Activated gamma-delta T cell (primary cell): ENCODE results near the gene ALDH4A1.
"Not testable (repeated sequence)": the region's sequence is repeated elsewhere in the genome, so short reads cannot be mapped to it uniquely, and the experiment has no call there.

ENCODE experiments used
- DNase-seq: peaks from one replicate; lab custom pipeline; 2025; lab: John Stamatoyannopoulos, UW

The ALDH4A1 gene

DNA sequence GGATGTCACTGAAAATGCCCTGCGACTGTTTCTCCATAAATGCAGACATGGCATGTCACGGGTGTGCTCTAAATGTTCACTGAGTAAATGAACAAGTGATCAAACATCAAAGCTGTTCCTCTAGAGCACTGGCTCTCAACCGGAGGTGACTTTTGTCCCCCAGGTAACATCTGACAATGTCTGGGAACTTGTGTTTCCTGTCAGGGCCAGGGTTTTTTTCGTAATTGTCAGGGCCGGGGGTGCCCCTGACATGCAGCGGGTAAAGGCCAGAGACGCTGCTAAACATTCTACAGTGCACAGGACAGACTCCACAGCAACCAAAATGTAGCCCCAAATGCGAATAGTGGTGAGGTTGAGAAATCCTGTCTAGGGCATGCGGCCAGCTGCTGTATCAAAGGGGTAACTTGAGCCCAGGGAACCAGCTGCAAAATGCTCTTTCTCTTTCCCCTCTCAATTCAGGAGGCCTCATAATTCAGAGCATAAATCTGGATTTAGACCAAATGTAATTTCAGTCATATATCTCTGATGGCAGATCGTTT, 2.0 kb downstream of the ALDH4A1 start:
- DNase-seq, result no peak

DNA sequence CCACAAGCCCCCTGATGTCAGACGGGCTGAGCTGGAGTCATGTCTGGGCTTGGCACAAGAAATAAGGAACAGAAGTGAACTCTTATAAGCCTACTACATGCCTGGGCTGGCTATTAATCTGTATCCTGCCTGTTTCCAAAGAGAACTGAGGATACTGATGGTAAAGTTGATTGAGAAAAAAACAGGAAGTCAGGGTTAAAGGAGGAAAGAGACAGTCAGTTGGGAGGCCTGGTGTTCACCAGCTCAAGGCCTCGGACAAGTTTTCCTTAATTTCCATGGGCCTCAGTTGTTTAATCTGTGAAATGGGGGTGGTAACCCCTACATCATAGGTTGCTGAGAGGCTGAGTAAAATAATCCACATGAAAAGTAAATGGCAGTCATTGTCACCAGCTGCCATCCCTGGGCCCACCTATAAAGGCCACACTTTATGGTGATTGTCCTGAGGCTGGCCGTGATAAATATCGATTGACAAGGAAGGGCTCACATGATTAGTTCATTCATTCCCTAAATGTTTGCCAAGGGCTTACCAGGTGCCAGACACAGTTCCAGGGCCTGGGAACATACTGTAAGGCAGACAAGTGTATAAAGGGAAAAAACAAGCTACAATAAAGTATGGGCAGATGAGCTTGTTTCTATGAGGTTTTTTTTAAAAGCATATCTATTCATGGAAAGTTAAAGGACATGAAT, 2.8 kb downstream of the ALDH4A1 start:
- DNase-seq, result no peak

DNA sequence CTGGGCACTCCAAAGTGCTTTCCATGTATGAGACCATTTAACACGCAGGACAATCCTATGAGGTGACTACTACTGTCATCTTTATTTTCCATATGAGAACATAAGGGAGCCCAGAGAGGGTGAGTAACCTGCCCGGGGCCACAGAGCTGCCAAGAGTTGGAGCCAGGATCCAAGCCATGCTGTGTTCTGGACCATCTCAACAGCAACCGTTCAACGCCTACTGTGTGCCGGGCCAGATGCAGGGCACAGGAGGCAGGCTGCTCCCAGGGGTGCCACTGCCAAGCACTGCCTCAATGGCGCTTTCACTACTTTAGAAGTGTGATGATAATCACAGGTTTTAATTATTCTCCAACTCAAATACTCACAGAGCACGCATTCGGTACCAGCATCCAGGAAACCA, 3.8 kb downstream of the ALDH4A1 start:
- DNase-seq, result no peak

DNA sequence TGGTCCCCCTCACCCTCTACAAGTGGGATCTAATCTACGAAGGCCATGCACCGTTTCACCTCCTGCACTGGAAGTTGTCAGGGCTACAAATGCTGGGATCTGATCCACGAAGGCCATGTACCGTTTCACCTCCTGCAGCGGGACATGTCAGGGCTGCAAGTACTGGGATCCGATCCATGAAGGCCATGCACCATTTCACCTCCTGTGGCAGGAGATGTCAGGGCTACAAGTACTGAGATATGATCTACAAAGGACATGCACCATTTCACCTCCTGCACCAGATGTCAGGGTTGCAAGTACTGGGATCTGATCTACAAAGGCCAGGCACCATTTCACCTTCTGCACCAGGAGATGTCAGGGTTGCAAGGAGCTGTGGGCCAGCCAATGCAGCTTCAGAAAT, 7.0 kb downstream of the ALDH4A1 start:
- no peak for DNase-seq

DNA sequence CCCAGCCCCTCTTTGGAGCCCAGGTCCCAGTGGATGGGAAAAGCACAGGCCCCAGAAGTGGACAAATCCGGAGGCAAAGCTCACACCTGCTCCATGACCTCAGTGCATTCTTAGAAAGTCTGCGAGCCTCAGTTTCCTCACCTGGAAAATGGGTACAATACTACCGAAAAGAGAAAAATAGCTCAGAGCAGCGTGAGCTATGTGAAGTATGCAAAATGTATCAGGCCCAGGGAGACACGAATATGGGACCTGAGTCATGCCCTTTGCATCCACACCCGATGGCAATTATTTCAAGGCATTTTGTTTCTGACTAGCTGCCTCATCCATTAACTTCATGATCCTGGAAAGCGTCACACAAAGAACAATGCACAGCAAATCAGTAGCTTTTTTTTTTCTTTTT, 9.2 kb downstream of the ALDH4A1 start:
- no peak for DNase-seq

DNA sequence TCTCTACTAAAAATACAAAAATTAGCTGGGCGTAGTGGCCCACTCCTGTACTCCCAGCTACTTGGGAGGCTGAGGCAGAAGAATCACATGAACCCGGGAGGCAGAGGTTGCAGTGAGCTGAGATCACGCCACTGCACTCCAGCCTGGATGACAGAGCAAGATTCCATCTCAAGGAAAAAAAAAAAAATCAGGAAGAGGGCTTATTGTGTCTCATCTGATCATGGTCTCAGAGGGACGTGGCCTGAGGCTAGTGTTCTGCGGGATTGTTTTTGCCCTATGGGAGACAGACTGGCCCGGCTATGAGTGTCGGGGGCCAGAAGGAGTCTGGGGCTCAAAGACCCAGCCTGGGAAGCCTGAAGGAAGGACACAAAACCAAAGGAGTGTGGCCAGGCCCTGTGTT, 10.5 kb downstream of the ALDH4A1 start:
- not testable (repeated sequence) for DNase-seq

DNA sequence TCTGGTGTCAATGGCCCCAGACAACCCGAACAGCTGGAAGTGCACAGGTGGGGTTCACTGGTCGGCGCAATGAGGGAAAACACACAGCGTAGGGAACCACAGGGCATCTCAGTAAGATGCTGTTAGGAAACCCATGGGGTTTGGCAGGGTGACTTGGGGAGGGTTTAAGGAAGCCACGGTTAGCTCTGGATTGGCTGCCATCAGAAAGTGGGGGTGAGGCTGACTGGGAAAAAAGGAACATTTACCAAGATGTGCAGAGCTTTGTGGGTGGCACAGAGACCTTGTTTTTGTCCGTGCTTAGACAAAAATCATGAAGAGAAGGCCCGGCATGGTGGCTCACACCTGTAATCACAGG, 11.0 kb downstream of the ALDH4A1 start:
- no peak for DNase-seq

DNA sequence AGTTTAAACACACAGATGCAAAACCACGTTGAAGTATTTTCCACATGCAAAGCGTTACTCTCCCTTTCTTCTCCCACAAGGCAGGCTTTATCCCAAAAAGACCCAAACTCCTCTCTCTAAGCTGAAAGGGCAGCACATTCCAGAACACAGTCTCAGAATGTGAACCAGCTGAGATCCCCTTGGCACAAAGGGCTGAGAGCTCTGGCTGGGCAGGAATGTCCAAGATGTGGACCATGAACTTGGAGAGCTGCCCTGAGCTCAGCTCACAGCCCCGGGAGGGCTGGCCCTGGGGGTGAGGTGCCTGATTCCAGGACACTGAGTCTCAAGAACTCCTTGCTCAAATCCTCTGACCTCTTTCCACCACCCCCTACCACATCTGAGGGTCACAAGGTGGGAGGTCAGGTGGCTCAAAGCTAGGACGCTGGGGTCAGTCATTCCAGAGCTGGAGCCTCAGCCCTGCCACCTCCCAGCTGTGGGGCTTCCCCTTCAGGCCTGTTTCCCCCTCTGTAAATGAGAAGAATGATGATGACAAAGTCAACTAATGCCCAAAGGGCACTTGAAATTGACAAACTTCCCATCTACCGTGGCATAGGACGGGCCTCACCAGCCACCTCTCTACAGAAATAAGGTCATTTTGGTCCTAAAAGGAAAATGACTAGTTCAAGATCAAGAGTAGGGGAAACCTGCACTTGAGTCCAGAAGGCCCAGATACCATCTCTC, 11.5 kb downstream of the ALDH4A1 start:
- no peak for DNase-seq

DNA sequence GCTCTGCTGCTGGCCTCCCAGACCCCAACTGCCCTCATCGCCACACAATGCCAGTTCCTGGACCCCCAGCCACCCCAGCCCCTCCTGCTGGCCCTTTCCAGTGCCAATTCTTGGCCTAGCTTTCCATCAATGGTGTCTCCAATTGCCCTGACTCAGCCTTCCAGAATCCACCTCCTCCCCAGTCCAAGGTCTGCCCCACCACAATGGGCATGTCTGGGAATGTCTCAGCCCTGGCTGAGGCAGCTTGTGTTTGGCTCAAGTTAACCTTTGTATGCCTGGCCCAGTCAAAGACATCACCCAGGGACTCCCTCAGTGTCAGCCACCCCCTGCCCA, 16.4 kb downstream of the ALDH4A1 start:
- no peak for DNase-seq

DNA sequence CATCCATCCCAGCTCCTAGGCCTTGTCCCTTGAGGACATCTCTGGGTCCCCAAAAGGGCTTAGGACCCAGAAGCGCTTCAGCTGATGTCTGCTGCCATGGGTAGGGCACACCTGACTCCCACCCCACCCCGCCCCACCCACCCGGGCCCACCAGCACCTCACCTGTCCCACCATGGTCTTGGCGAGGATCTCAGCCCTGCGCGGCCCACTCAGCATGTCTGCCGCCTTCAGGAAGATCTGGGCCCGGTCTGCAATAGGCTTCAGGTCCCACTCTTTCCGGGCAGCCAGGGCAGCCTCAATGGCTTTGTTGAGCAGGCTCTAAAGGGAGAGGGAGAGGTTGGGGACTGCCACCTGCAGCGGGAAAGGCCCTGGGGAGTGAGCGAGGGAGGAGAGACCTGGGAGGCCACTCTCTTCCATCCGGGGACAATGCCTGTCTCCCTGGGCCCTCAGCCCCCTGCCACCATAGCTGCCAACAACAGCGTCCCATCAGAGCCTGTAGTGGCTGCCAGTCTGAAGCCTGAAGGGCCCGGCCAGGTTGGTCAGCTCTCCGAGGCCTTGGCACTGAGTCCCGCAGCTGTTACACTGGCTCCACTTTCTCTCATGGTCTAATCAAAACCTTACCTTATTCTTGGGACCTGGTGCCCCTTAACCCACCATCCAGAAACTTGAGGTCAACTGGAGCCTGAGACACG, 16.9 kb downstream of the ALDH4A1 start:
- DNase-seq, result no peak

DNA sequence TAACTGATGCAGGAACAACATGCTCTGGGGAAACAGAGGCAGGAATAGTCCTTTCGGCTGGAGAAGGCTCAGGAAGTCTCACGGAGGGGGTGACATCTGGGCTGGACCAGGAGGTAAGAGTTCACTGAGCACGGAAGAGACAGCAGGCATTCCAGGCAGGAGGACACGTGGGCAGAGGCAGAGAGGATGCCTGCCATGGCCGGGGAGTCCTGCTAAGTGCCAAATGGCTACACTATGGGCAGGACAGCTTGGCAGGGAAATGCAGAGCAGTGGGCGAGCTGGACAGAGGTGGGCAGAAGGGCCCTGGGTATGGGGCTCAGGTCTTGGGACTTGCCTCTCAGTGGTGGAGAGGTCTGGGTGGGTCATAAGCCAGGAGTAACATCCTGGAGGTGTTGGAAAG, 17.6 kb downstream of the ALDH4A1 start:
- no peak for DNase-seq

DNA sequence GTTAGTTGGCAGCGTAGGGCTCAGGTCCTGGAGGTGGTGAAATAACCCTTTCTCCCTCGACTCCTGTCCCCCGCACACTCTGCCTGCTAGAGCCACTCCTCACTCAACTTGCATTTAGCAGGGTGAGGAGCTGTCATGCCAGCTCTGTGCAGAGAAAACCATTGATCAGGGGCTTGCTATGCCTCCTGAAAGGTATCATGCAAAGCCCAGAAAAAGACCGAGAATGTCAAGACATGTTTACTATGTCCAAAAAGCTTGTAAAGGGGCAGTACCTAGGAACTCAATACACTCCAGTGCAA, 18.0 kb downstream of the ALDH4A1 start:
- no peak for DNase-seq

DNA sequence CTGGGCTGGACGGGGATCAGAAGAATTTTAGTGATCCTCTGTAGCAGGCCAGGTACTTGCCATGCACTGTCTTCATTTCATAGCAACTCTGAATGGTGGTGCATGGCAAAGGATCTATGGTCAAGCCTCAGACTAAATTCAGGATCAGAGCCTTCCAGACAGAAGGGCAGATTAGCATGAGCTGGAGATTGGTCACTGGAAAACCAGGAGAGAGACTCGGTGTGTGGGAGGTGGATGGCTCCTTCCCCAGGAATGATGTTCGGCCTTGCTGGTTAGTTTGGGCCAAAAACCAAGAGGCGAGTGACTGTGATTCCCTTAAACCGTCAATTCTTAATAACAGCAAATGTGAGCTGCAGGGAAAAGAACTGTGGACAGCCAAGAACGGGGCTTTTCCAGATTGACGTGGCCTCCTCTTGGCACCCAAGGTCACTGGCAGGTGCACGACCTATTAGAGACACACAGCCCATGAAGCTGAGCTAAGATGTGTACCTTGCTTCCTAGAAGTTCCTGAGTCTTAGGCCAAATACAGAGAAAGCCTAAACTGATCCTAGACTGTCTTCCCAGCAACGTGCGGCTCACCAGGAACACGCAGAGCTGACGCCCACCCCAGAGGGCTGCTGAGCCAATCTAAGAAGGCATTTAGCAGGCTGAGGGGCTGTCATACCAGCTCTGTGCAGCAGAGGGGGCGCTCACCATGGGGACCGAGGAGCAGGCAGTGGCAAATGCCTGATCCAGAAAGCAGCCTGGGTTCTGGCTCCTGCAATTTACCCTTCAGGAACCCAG, 18.5 kb downstream of the ALDH4A1 start:
- no peak for DNase-seq

DNA sequence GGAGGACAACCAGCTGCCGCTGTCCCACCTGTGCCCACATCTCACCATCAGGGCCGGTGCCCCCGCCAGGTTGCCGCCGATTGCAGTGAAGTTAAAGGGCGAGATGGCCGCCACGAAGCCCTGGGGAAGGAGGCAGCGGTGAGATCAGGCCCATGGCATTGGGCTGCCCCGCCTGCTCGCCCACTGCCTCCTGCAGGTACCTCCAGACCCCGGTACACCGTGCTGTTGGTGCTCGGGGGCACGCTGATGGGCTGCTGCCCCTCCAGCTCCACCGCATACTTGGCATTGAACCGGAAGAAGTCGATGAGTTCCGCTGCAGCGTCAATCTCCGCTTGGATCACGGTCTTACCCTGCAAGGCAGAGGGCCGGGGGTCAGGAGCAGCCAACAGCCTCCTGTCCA, 19.3 kb downstream of the ALDH4A1 start:
- DNase-seq, result no peak

DNA sequence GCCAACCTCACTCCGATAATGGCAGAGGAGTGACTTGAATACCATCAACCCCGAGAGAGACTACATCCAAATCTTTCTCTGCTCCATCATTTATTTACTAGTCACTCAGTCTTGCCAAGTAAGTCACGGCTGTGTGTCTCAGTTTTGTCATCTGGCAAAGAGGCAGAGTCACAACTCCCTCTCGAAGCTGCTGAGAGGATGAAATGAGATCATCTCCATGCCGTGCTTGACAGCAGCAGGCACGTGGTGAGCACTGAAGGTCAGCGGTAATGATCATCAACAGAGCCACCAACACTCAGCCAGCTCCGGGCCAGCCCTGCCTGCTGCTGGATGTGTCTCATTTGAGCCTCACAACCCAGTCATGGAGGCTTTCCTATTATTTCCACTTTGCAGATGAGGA, 19.9 kb downstream of the ALDH4A1 start:
- DNase-seq, result no peak

DNA sequence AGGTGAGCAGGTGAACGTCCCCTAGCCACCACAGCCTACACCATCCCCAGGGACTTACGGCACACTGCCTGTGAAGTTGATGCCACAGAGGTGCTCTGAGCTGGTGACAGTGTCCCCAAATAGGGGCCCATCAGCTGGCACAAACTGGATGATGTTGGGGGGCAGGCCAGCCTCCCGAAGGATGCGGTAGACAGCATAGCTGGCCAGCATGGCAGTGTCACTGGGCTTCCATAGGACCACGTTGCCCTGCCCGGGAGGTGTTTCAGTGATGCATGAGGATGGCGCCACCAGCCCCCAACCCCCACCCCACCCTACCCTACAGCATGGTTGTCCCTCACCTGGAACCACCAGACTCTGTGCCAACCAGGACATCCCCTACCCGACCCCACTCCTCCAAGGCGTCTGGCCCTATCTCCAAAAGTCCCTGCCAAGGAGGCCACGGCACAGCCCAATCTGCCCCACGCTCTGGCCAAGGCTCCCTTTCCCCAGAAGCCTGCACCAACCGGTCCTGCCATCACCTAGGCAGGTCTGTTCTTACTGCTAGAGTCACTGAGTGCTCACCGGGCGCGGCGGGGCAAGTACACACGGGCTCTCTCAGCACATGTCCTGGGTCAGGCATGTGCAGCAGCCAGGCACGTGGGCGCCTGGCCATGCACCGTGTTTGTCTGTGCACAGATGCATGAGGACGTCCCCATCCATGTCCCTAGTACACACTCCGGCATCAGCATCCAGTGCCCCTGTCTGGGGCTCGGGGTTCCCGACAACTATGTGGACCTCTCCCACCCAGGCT, 20.5 kb downstream of the ALDH4A1 start:
- DNase-seq, result no peak

DNA sequence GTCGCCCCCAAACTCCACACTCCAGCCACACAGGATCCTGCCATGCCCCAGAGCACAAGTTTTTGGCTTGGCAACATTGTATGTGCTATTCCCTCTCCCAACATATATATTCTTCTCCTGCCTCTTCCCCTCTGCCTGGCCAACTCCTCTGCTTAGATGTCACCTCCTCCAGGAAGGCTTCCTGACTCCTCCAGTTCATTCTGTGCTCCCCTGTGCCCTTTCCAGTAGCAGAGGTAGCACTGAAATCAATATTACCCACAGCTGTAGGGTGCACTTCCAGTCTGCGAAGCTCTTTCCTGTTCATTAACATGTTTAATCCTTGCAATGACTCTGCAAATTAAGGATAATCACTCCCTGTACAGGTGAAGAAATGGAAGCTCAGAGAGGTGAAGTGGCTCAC, 21.2 kb downstream of the ALDH4A1 start:
- no peak for DNase-seq

DNA sequence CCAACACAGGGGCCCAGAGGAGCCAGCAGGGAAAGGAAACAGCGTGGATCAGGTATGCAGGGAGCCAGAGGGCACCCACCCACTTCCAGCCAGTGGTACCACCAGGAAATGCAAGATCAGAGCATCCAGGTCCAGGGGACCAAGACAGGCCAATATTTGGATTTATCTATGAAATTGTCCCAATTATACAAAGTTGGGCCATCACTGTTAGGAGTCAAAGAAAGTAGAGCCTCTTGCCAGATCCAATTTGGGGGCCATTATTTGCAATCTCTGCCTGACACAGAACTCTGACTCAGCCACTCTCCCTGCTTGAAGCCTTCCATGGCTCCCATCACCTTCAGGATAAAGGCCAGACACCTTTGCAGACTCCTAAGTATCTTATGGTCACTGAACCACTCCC, 21.8 kb downstream of the ALDH4A1 start:
- DNase-seq, result no peak

DNA sequence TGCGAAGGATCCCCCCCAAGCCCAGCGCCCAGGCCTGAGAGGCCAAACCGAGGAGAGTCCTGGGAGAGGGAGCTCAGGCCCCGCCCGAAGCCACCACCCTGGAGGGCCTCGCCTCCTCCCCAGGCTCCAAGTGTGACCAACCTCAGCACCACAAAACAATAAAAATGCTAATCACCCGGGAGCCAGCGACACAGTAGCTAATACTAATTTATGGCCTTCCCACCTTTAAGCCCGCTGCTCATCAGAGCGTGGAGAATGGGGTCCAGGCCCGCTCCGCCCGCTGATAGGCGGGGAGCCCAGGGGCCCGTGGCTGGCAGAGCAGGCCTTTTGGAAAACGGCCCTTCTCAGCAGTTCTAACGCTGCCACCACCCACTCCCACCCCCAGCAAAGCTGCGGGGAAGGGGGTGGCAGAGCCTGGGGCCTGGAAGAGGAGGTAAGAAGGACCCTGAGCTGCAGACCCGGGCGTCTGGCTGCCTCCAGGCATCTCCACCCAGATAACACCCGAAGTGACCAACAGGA, 22.5 kb downstream of the ALDH4A1 start:
- DNase-seq, result no peak

DNA sequence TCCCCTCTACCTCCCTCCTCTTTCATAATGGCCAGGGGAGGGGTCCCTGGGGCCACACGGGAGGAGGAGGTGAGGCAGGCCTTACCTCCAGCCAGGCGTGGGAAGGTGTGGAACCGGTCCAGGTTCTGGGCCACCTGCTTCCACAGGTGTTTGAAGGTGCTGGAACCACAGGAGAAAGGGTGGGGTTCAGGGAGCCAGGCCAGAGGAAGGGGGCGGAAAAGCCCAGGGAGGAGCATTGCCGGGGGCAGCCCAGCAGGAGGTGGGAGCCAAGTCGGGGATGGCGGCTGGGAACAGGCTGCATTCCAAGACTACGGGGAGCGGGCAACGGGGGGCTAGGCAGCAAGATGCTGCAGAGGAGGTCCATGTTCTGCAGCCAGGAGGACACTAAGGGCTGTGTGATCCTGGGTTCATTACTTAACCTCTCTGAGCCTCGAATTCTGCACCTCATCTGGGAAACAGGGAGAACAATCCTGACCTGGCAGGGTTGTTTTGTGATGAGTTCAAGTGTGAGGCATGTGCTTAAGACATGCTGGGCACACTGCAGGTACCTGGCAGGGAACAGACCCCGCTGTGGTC, 23.1 kb downstream of the ALDH4A1 start:
- no peak for DNase-seq

DNA sequence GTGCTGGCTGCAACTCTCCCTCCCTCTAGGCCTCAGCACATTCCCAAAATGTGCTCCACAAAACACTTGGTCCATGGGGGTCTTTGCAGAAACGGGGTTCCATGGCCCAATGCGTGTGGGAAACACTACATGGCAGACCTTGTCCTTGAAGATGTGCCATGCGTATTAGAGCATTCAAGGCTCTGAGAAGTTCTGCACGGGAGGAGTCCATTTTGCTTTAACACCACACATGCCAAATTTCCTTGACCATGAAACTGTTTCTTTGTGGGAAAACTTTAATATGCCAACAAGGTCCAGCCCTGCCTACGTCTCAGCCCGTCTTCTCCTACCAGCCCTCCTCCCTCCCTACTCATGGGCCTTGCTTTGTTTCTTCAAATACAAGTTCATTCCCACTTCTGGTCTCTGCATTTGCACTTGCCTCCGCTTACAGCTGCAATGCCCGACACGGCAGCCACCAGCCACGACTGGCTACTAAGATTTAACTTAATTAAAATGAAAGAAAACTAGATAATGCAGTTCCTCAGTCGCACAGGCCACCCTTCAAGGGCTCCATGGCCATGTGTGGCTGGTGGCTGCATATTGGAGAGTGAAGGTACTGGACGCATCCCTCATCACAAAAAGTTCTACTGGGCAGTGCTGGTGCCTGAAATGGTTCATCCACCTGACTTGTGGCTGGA, 23.7 kb downstream of the ALDH4A1 start:
- no peak for DNase-seq
